ENCODE measurements around the gene C2orf92. TPM values are rescaled to one million over a fixed set of nuclear protein-coding genes. Genes with fewer than 3 reads are reported as not detected.

C2orf92 gene
- total RNA-seq, 2 donors from 2014 or later, result 4.6 to 5.0 TPM

GRCh38 chr2:97737421-97738178, 68.1 kb downstream of the C2orf92 start:
- intact Hi-C loops (cut with DNase I), result no loop called here
- Histone ChIP-seq H3K9me3 (no peaks in the 10 kb centered on the region), H3K27ac (no peak overlapping the region), H3K4me3 (no peak overlapping the region), H3K9ac (ENCODE audit: low read depth in 2 of 2, low read length in 2 of 2) (no peak overlapping the region), H3K36me3 (no peaks in the 10 kb centered on the region), H3K4me1 (no peaks in the 10 kb centered on the region), H3K27me3 (no peaks in the 10 kb centered on the region)
- TF ChIP-seq CTCF (IDR thresholded peaks at IDR 0.05), result no peak
- DNase-seq, result no peak

GRCh38 chr2:97738179-97739019, 68.9 kb downstream of the C2orf92 start:
- DNase-seq, result no peak
- H3K9ac ChIP-seq (ENCODE audit: low read depth in 2 of 2, low read length in 2 of 2), result no peak overlapping the region
- no peaks in the 10 kb centered on the region for H3K4me1 ChIP-seq
- H3K36me3 ChIP-seq, result no peaks in the 10 kb centered on the region
- H3K27ac ChIP-seq, result no peak overlapping the region
- TF ChIP-seq CTCF (IDR thresholded peaks at IDR 0.05), result no peak
- H3K27me3 ChIP-seq, result no peaks in the 10 kb centered on the region
- no peak overlapping the region for H3K4me3 ChIP-seq
- no peaks in the 10 kb centered on the region for H3K9me3 ChIP-seq
- intact Hi-C loops (cut with DNase I), result no loop called here

GRCh38 chr2:97739020-97739892, 69.7 kb downstream of the C2orf92 start:
- peaks cover 3% of the 10 kb centered on the region for H3K36me3 ChIP-seq
- DNase-seq, result no peak
- H3K27ac ChIP-seq, result no peak overlapping the region
- intact Hi-C loops (cut with DNase I), result no loop called here
- no peak for TF ChIP-seq CTCF (IDR thresholded peaks at IDR 0.05)
- no peak overlapping the region for H3K9ac ChIP-seq (ENCODE audit: low read depth in 2 of 2, low read length in 2 of 2)
- H3K4me1 ChIP-seq, result no peaks in the 10 kb centered on the region
- H3K9me3 ChIP-seq, result no peaks in the 10 kb centered on the region
- no peaks in the 10 kb centered on the region for H3K27me3 ChIP-seq
- H3K4me3 ChIP-seq, result no peak overlapping the region

GRCh38 chr2:97739893-97740245, 70.4 kb downstream of the C2orf92 start:
- Histone ChIP-seq H3K9me3 (no peaks in the 10 kb centered on the region), H3K27ac (no peak overlapping the region), H3K9ac (ENCODE audit: low read depth in 2 of 2, low read length in 2 of 2) (no peak overlapping the region), H3K27me3 (no peaks in the 10 kb centered on the region), H3K4me1 (no peaks in the 10 kb centered on the region), H3K36me3 (peaks cover 3% of the 10 kb centered on the region), H3K4me3 (no peak overlapping the region)
- intact Hi-C loops (cut with DNase I), result no loop called here
- TF ChIP-seq CTCF (IDR thresholded peaks at IDR 0.05), result no peak
- DNase-seq, result no peak

GRCh38 chr2:97740590-97741182, 71.2 kb downstream of the C2orf92 start:
- Histone ChIP-seq H3K9ac (ENCODE audit: low read depth in 2 of 2, low read length in 2 of 2) (no peak overlapping the region), H3K36me3 (peaks cover 3% of the 10 kb centered on the region), H3K4me3 (no peak overlapping the region), H3K9me3 (no peaks in the 10 kb centered on the region), H3K27me3 (no peaks in the 10 kb centered on the region), H3K4me1 (no peaks in the 10 kb centered on the region), H3K27ac (no peak overlapping the region)
- DNase-seq, result peak; percentile 42
- intact Hi-C loops (cut with DNase I), result no loop called here
- TF ChIP-seq CTCF (IDR thresholded peaks at IDR 0.05), result peak; percentile 74

All from colonic mucosa (tissue), 4 donors.